ENCODE results near the gene COASY. TPM values are rescaled to one million over a fixed set of nuclear protein-coding genes. Genes with fewer than 3 reads are reported as not detected.

The COASY gene
- total and polyA plus RNA-seq, 2 experiments from 2014 or later: 60.1 to 72.1 TPM

GRCh38 chr17:42521666-42522262 lies 40.2 kb upstream of the COASY start:
- no peak overlapping the region for H3K4me3 Mint-ChIP-seq
- Histone ChIP-seq H3K4me1 (ENCODE audit: insufficient read depth) (peaks cover 23% of the 10 kb centered on the region), H3F3A (replicated peaks; ENCODE audit: low read depth) (peaks cover 15% of the 10 kb centered on the region), H3K36me3 (ENCODE audit: insufficient read depth) (no peaks in the 10 kb centered on the region), H3K4me3 (no peak overlapping the region), H3K9me2 (ENCODE audit: insufficient read depth) (no peaks in the 10 kb centered on the region), H2AFZ (no peak overlapping the region), H3K79me2 (replicated peaks; ENCODE audit: insufficient read depth) (no peaks in the 10 kb centered on the region), H4K20me1 (replicated peaks; ENCODE audit: insufficient read depth) (peaks cover 14% of the 10 kb centered on the region), H3K27ac (ENCODE audit: low read depth) (no peak overlapping the region), H3K4me2 (no peak overlapping the region), H3K27me3 (ENCODE audit: insufficient read depth) (no peaks in the 10 kb centered on the region)
- no peak overlapping the region for H3K27ac Mint-ChIP-seq
- no peak for TF ChIP-seq CREB1 (CRISPR knock-in tag; IDR thresholded peaks at IDR 0.05; ENCODE audit: low read depth)
- no peak for TF ChIP-seq REST (IDR thresholded peaks at IDR 0.05; ENCODE audit: unreplicated experiment)
- TF ChIP-seq JUNB (IDR thresholded peaks at IDR 0.05; ENCODE audit: unreplicated experiment): no peak
- no peak for TF ChIP-seq NANOG (IDR thresholded peaks at IDR 0.05; ENCODE audit: borderline replicate concordance)
- H3K4me1 Mint-ChIP-seq: peaks cover 44% of the 10 kb centered on the region
- peaks cover 29% of the 10 kb centered on the region for H3K27me3 Mint-ChIP-seq (ENCODE audit: insufficient read depth, low read depth, poor library complexity)
- DNase-seq (ENCODE audit: low spot score) (no peak), ATAC-seq (no peak)
- H3K9me3 Mint-ChIP-seq: no peaks in the 10 kb centered on the region
- peaks cover 26% of the 10 kb centered on the region for H3K36me3 Mint-ChIP-seq (ENCODE audit: low read depth)

GRCh38 chr17:42522263-42522790 lies 39.6 kb upstream of the COASY start:
- peaks cover 15% of the 10 kb centered on the region for H3F3A ChIP-seq (replicated peaks; ENCODE audit: low read depth)
- TF ChIP-seq ZNF331 (CRISPR knock-in tag; IDR thresholded peaks at IDR 0.05; ENCODE audit: low read depth) (no peak), POLR2AphosphoS5 (IDR thresholded peaks at IDR 0.05; ENCODE audit: low read depth) (no peak), ETS1 (IDR thresholded peaks at IDR 0.05) (no peak), STAT1 (IDR thresholded peaks at IDR 0.05; ENCODE audit: unreplicated experiment) (no peak), REST (IDR thresholded peaks at IDR 0.05; ENCODE audit: unreplicated experiment) (no peak), CTCF (conservative IDR thresholded peaks at IDR 0.05; ENCODE audit: low read depth in 2 of 2) (no peak), NANOG (IDR thresholded peaks at IDR 0.05; ENCODE audit: borderline replicate concordance) (no peak), EZH2phosphoT487 (IDR thresholded peaks at IDR 0.05; ENCODE audit: unreplicated experiment) (no peak), CREB1 (CRISPR knock-in tag; IDR thresholded peaks at IDR 0.05; ENCODE audit: low read depth) (no peak), JUNB (IDR thresholded peaks at IDR 0.05; ENCODE audit: unreplicated experiment) (no peak), ZNF114 (CRISPR knock-in tag; IDR thresholded peaks at IDR 0.05) (no peak)
- Mint-ChIP-seq H3K27ac (no peak overlapping the region), H3K4me1 (peaks cover 44% of the 10 kb centered on the region), H3K9me3 (no peaks in the 10 kb centered on the region), H3K36me3 (ENCODE audit: low read depth) (peaks cover 26% of the 10 kb centered on the region), H3K4me3 (no peak overlapping the region; the same call in 2 of the 3 replicates), H3K27me3 (ENCODE audit: insufficient read depth, low read depth, poor library complexity) (peaks cover 30% of the 10 kb centered on the region)
- H3K4me1 ChIP-seq (ENCODE audit: insufficient read depth): peaks cover 23% of the 10 kb centered on the region
- H3K27me3 ChIP-seq (ENCODE audit: insufficient read depth): no peaks in the 10 kb centered on the region
- no peak for DNase-seq (ENCODE audit: low spot score)
- no peak overlapping the region for H3K27ac ChIP-seq (ENCODE audit: low read depth)
- H2AFZ ChIP-seq: no peak overlapping the region
- no peaks in the 10 kb centered on the region for H3K9me2 ChIP-seq (ENCODE audit: insufficient read depth)
- no peak for ATAC-seq
- H3K36me3 ChIP-seq (ENCODE audit: insufficient read depth): no peaks in the 10 kb centered on the region
- H4K20me1 ChIP-seq (replicated peaks; ENCODE audit: insufficient read depth): peaks cover 14% of the 10 kb centered on the region
- no peaks in the 10 kb centered on the region for H3K79me2 ChIP-seq (replicated peaks; ENCODE audit: insufficient read depth)
- H3K4me3 ChIP-seq: no peak overlapping the region
- H3K4me2 ChIP-seq: no peak overlapping the region

All from GM23338 (cell line).